KOPT-K1 (cell line): ENCODE measurements around the gene CASZ1.

Source experiments
- H3K27ac ChIP-seq: fragments of 200-600 bp; sonication (generic); 2 replicates; pipeline ENCODE4 v1.5.1; 2016; ENCODE audit warnings: antibody characterized with exemption, mild to moderate bottlenecking, low read depth, low read length; ENCODE audit not compliant: poor library complexity, severe bottlenecking
- H3K36me3 ChIP-seq: fragments of 200-600 bp; sonication (generic); 2 replicates; pipeline ENCODE4 v1.5.1; 2017; ENCODE audit warnings: antibody characterized with exemption, mild to moderate bottlenecking, low read length, moderate library complexity; ENCODE audit not compliant: insufficient read depth
- H3K9me3 ChIP-seq: fragments of 200-600 bp; sonication (generic); 2 replicates; pipeline ENCODE4 v1.5.1; 2017; ENCODE audit warnings: antibody characterized with exemption, low read length, mild to moderate bottlenecking; ENCODE audit not compliant: insufficient read depth, poor library complexity, severe bottlenecking

The CASZ1 gene

GRCh38 chr1:10814976-10815857, 18.8 kb upstream of the CASZ1 start:
- H3K27ac ChIP-seq = no peak overlapping the region
- no peaks in the 10 kb centered on the region for H3K36me3 ChIP-seq
- no peaks in the 10 kb centered on the region for H3K9me3 ChIP-seq

- no peak overlapping the region for H3K27ac ChIP-seq
- no peaks in the 10 kb centered on the region for H3K9me3 ChIP-seq
- no peaks in the 10 kb centered on the region for H3K36me3 ChIP-seq
Observed at GRCh38 chr1:10814312-10814711, 17.9 kb upstream of the CASZ1 start.

- H3K27ac ChIP-seq = no peak overlapping the region
- no peaks in the 10 kb centered on the region for H3K36me3 ChIP-seq
- no peaks in the 10 kb centered on the region for H3K9me3 ChIP-seq
Observed at GRCh38 chr1:10813799-10814198, 17.4 kb upstream of the CASZ1 start.

GRCh38 chr1:10812387-10812915, 16.0 kb upstream of the CASZ1 start:
- no peak overlapping the region for H3K27ac ChIP-seq
- no peaks in the 10 kb centered on the region for H3K36me3 ChIP-seq
- H3K9me3 ChIP-seq = no peaks in the 10 kb centered on the region

- Histone ChIP-seq H3K27ac (no peak overlapping the region), H3K36me3 (no peaks in the 10 kb centered on the region), H3K9me3 (no peaks in the 10 kb centered on the region)
Observed at GRCh38 chr1:10808441-10808840, 12.0 kb upstream of the CASZ1 start.

- Histone ChIP-seq H3K9me3 (no peaks in the 10 kb centered on the region), H3K27ac (no peak overlapping the region), H3K36me3 (no peaks in the 10 kb centered on the region)
Observed at GRCh38 chr1:10806966-10807365, 10.5 kb upstream of the CASZ1 start.

GRCh38 chr1:10803971-10804820, 7.8 kb upstream of the CASZ1 start:
- H3K9me3 ChIP-seq = no peaks in the 10 kb centered on the region
- no peak overlapping the region for H3K27ac ChIP-seq
- H3K36me3 ChIP-seq = no peaks in the 10 kb centered on the region

GRCh38 chr1:10802944-10803715, 6.7 kb upstream of the CASZ1 start:
- Histone ChIP-seq H3K36me3 (no peaks in the 10 kb centered on the region), H3K9me3 (no peaks in the 10 kb centered on the region), H3K27ac (no peak overlapping the region)

GRCh38 chr1:10800778-10801177, 4.3 kb upstream of the CASZ1 start:
- Histone ChIP-seq H3K36me3 (no peaks in the 10 kb centered on the region), H3K27ac (no peak overlapping the region), H3K9me3 (no peaks in the 10 kb centered on the region)

GRCh38 chr1:10799726-10800125, 3.3 kb upstream of the CASZ1 start:
- Histone ChIP-seq H3K9me3 (no peaks in the 10 kb centered on the region), H3K27ac (no peak overlapping the region), H3K36me3 (no peaks in the 10 kb centered on the region)

- no peaks in the 10 kb centered on the region for H3K36me3 ChIP-seq
- H3K27ac ChIP-seq = no peak overlapping the region
- no peaks in the 10 kb centered on the region for H3K9me3 ChIP-seq
Observed at GRCh38 chr1:10795276-10796021, 997 bp downstream of the CASZ1 start.

GRCh38 chr1:10794724-10795275, 1.6 kb downstream of the CASZ1 start:
- Histone ChIP-seq H3K9me3 (no peaks in the 10 kb centered on the region), H3K27ac (no peak overlapping the region), H3K36me3 (no peaks in the 10 kb centered on the region)

- no peaks in the 10 kb centered on the region for H3K36me3 ChIP-seq
- H3K9me3 ChIP-seq = no peaks in the 10 kb centered on the region
- H3K27ac ChIP-seq = no peak overlapping the region
Observed at GRCh38 chr1:10793129-10793651, 3.3 kb downstream of the CASZ1 start.
